Embryonic facial prominence (tissue), 1 donor: Measurements from ENCODE around the gene TBRG4.

Experiments
- DNase-seq: peaks from one replicate; pipeline ENCODE4 v3.0.0-alpha.2; 2016; ENCODE audit errors: extremely low spot score

TBRG4 gene

GRCh38 chr7:45055016-45055415, 56.5 kb downstream of the TBRG4 start:
- DNase-seq: no peak

- DNase-seq: no peak
Observed at GRCh38 chr7:45054442-45054841, 57.1 kb downstream of the TBRG4 start.

GRCh38 chr7:45053941-45054340, 57.6 kb downstream of the TBRG4 start:
- DNase-seq: no peak

GRCh38 chr7:45053401-45053800, 58.1 kb downstream of the TBRG4 start:
- DNase-seq: no peak

- DNase-seq: no peak
Observed at GRCh38 chr7:45052011-45052410, 59.5 kb downstream of the TBRG4 start.

GRCh38 chr7:45050198-45050597, 61.3 kb downstream of the TBRG4 start:
- no peak for DNase-seq
